Kidney glomerular epithelial cell (primary cell): Measurements from ENCODE around the gene LRRC8C.
A peak's percentile ranks its signal among the peaks of the same experiment; 100 is the strongest.
"Not testable (repeated sequence)": the region's sequence is repeated elsewhere in the genome, so short reads cannot be mapped to it uniquely, and the experiment has no call there.

Experiments
- DNase-seq: peaks from one replicate; lab custom pipeline; 2025; lab: John Stamatoyannopoulos, UW

LRRC8C gene

GRCh38 chr1:89632657-89633247 is at the start of gene LRRC8C:
TSS of gene LRRC8C (plus strand) at chr1:89633120. CDS start at chr1:89686474, 53,354 bp downstream.
- peak; percentile 63 for DNase-seq

DNA sequence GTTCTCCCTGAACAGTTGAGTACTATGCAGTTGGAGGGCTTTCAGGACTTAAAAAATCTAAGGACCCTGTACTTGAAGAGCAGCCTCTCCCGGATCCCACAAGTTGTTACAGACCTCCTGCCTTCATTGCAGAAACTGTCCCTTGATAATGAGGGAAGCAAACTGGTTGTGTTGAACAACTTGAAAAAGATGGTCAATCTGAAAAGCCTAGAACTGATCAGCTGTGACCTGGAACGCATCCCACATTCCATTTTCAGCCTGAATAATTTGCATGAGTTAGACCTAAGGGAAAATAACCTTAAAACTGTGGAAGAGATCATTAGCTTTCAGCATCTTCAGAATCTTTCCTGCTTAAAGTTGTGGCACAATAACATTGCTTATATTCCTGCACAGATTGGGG is 48.7 kb upstream of the LRRC8C start:
- no peak for DNase-seq

- no peak for DNase-seq
Observed at GRCh38 chr1:89584781-89585180, 48.1 kb upstream of the LRRC8C start.

GRCh38 chr1:89587729-89588161 is 45.2 kb upstream of the LRRC8C start:
- no peak for DNase-seq

- DNase-seq: no peak
Observed at GRCh38 chr1:89588480-89588879, 44.4 kb upstream of the LRRC8C start.

DNA sequence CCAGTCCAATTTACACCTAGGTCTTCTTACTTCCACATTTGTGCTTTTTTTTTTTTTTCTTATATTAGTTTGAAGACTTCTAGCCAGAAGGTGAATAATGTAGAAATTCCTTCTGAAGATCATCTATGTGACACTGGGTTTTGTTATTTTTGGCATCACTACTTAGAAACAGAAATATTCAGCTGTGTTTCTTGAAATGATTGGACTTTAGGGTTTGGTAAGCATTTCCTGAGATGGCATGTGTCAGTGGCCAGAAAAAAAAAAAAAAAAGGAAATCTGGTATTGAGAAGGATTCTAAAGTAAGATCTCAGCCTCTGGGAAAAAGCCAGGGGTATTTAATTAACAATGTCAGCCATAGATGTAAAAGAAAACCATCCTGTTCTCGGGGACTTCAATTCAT is 43.4 kb upstream of the LRRC8C start:
- DNase-seq: no peak

DNA sequence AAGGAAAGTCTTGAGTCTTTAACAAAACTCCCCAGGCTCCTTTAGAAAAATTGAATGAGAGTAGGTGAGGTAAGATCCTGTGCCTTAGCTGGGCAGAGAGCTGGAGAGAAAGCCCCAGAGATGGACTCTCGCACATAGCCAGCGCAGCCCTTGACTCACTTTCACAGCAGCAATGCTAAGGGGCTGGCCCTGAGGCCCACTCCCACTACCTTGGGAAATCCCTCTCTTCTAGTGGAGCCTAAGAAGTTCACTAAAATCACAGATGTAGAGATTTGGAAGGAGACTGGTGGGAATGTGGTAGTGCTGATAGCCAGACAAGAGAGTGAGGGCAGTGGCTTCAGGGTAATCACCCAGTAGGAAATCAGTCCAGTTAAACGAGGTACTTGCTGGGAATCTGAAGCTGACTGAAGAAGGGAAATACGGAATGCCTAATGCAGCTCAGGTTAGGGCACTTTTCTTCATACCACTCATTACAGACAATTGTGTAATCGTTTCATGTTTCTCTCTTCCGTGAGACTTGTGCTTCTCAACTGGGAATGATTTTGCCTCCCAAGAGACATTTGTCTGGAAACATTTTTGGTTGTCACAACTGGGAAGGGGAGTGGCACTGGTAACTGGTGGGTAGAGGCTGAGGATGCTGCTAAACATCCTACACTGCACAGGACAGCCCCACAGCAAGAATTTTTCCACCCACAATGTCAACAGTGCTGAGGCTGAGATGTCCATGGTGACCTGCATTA is 42.4 kb upstream of the LRRC8C start:
- no peak for DNase-seq

GRCh38 chr1:89592861-89593302 is 40.0 kb upstream of the LRRC8C start:
- DNase-seq: not testable (repeated sequence)

GRCh38 chr1:89594096-89594740 is 38.7 kb upstream of the LRRC8C start:
- no peak for DNase-seq

DNA sequence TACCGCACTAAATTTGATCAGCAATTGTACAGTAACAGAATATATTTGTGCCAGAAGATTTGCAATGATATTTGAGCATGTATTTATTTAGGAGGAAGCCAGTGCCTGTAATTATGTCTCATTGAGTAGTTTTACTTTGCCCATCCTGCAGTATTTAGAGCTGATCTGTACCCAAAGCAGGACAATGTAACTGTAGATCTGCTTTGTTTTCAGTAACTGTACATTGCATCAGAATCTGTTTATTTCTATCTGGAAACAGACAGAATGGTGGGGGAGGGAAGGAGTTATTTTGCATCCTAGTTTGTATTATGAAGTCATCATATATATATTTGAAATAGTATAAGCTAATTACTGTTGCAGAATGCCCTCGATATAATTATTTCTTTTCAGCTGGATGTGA is 36.2 kb upstream of the LRRC8C start:
- DNase-seq: no peak

- DNase-seq: peak; percentile 50
Observed at GRCh38 chr1:89598450-89599331, 34.2 kb upstream of the LRRC8C start.

- DNase-seq: no peak
Observed at GRCh38 chr1:89599332-89599630, 33.6 kb upstream of the LRRC8C start.

DNA sequence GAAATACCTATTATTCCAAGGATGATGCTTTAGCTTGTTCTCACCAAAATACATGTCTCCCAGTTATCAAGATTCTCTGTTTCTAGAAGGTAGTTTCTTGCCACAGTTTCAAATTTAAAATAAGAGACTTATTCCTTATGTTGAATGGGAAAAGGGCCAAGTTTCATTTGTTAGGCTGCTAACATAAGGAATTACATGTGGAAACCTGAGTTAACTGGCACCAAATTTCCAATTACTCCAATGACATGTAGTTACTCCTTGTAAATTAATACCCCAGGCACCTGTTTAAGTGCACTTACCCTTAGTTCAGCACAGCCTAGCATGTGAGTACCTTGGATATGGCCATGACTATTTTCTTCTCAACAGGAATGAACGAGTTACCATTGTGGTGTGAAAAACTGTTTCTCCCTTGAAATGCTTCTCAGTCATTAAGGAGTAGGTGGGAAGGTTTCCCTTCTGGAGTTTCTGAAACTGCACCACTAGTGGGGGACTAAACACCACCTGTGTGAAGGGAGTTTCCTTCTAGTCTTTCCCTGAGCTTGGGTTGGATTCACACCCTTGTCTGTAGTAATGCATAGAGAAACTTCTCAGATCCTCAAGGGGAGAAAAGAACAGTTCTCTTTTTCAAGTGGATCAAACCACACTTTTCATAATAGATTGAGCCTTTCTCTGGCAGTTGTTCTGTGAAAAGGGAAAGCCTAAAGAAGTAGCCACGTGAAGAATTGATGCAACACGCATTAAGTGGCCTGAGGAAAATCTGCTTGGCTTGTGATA is 32.3 kb upstream of the LRRC8C start:
- no peak for DNase-seq

- DNase-seq: no peak
Observed at GRCh38 chr1:89602871-89603404, 30.0 kb upstream of the LRRC8C start.

DNA sequence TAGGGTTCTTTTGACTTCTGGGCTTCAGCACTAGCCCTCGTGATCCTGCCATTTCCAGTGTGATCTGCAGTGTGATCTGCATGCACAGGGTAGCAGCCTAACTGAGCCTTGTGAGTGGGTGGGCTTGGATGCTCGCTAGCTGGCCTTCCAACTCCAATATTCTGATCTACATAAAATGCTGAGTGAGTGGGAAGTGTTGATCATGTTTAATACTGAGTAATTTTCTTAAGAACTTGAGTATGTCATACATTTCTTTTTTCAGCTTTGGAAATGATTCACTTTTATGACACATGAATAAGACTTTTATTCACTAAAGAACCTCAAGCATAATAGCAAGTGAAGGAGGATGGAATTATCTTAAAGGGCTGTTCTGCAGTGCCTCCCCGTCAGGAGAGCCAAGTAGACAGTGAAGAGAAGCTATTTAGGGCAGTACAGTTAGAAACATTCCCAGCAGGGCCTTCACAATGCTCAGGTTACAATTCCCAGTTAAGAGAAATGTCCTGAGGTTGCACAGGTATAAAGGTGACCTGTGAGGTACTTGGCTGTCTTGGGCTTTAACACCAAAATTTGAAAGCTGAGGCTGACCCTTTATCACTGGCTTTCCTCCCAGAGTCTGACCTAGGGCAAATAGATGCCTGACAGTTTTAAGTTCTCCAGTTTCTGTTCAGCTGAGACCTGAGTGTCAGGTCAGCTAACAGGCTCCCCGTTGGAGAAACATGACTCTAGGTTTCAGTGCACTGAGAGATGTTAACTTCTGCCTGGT is 29.1 kb upstream of the LRRC8C start:
- DNase-seq: peak; percentile 3

GRCh38 chr1:89604414-89604735 is 28.5 kb upstream of the LRRC8C start:
- no peak for DNase-seq

GRCh38 chr1:89605692-89606091 is 27.2 kb upstream of the LRRC8C start:
- peak; percentile 83 for DNase-seq

GRCh38 chr1:89606227-89606980 is 26.5 kb upstream of the LRRC8C start:
- no peak for DNase-seq

- no peak for DNase-seq
Observed at GRCh38 chr1:89607156-89607555, 25.8 kb upstream of the LRRC8C start.
